DND-41 (cell line): ENCODE data around the gene TMEM107.
"Not testable (repeated sequence)": the region's sequence is repeated elsewhere in the genome, so short reads cannot be mapped to it uniquely, and the experiment has no call there.

ENCODE experiments used
- EZH2 ChIP-seq: IDR thresholded peaks from 3 replicates; pipeline ENCODE4 v1.6.1; 2012; ENCODE audit warnings: borderline replicate concordance, low read depth, mild to moderate bottlenecking, moderate library complexity, low read length, inconsistent platforms; ENCODE audit not compliant: severe bottlenecking
- TF ChIP-seq, protein P1 (sequence below): IDR thresholded peaks from 2 replicates; pipeline ENCODE4 v1.5.1; 2012; ENCODE audit warnings: borderline replicate concordance, low read length, moderate library complexity, mild to moderate bottlenecking; ENCODE audit not compliant: poor library complexity, severe bottlenecking; ENCODE audit errors: extremely low read depth

DNA sequence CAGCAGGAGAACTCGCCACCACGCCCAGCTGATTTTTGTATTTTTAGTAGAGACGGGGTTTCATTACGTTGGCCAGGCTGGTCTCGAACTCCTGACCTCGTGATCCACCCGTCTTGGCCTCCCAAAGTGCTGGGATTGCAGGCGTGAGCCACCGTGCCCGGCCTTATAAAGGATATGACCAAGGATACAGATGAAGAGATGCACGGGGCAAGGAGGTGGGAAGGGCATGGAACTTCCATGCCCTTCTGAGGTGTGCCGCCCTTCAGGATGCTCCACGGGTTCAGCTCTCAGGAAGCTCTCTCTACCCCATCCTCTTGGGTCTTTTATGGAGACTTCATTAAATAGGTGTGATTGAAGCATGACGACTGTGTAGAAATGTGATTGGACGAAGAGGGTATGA, 37.8 kb upstream of the TMEM107 start:
- TF ChIP-seq, protein P1, sequence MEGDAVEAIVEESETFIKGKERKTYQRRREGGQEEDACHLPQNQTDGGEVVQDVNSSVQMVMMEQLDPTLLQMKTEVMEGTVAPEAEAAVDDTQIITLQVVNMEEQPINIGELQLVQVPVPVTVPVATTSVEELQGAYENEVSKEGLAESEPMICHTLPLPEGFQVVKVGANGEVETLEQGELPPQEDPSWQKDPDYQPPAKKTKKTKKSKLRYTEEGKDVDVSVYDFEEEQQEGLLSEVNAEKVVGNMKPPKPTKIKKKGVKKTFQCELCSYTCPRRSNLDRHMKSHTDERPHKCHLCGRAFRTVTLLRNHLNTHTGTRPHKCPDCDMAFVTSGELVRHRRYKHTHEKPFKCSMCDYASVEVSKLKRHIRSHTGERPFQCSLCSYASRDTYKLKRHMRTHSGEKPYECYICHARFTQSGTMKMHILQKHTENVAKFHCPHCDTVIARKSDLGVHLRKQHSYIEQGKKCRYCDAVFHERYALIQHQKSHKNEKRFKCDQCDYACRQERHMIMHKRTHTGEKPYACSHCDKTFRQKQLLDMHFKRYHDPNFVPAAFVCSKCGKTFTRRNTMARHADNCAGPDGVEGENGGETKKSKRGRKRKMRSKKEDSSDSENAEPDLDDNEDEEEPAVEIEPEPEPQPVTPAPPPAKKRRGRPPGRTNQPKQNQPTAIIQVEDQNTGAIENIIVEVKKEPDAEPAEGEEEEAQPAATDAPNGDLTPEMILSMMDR = not testable (repeated sequence)
- not testable (repeated sequence) for TF ChIP-seq EZH2
